K562 (cell line): Measurements from ENCODE around the gene SLIT1. TPM values are rescaled to one million over a fixed set of nuclear protein-coding genes. Genes with fewer than 3 reads are reported as not detected.

Experiments
- ATAC-seq: fragments of 200-7000 bp; cut with Tn5 transposase; 3 replicates; pipeline ENCODE4 v1.9.1; 2020; ENCODE audit warnings: moderate library complexity
- BruUV-seq: library from RNA; stranded (reverse); fragments of 400-500 nt; replicated peaks from 2 replicates; lab custom pipeline; 2021; lab: Mats Ljungman, UMichigan
- CTCF ChIA-PET: fragments of 300-600 bp; formaldehyde crosslinking; extraction: SDS; loops from one replicate; lab custom pipeline; 2021; ENCODE audit warnings: low intra/inter-chr PET ratio; lab: Yijun Ruan, JAX
- POLR2A ChIA-PET: fragments of 300-600, 350-650 bp; sonication (Branson Sonifier 250); formaldehyde crosslinking; extraction: SDS; loops from one replicate; lab custom pipeline; 2021; ENCODE audit warnings: antibody characterized with exemption, inconsistent platforms; lab: Yijun Ruan, JAX
- DNase-seq, 4 experiments: peaks; one replicate each; pipeline versions ENCODE4 v3.0.0 to v3.0.0-alpha.2; 2011 to 2018; ENCODE audit warnings: low spot score in 3 of 4, mixed read lengths in 3 of 4; ENCODE audit errors: extremely low read depth in 1 of 4
- FAIRE-seq: peaks from 2 replicates; lab custom pipeline; 2011; peaks lifted over from hg19 to GRCh38; lab: Jason Lieb, UNC
- H2AFZ ChIP-seq: 2 replicates; pipeline ENCODE4 v1.6.0; 2011; ENCODE audit warnings: low read depth, low read length, control low read depth, inconsistent platforms
- H3K27ac ChIP-seq: fragments of 200-600 bp; 3 replicates; pipeline ENCODE4 v1.8.0; 2011; ENCODE audit warnings: low read depth, mild to moderate bottlenecking, control low read depth, inconsistent platforms, low read length, moderate library complexity, mixed read lengths; ENCODE audit errors: extremely low read depth
- H3K27me3 ChIP-seq, 2 experiments: fragments of 300-600 bp in 1 of 2; 2 replicates in 1 of 2; 3 replicates in 1 of 2; pipeline versions ENCODE4 v1.6.0 to v1.8.0; 2011; ENCODE audit warnings: inconsistent platforms in 2 of 2, low read length in 2 of 2, mild to moderate bottlenecking in 1 of 2, mixed read lengths in 1 of 2, moderate library complexity in 1 of 2; ENCODE audit not compliant: control insufficient read depth in 2 of 2, insufficient read depth in 2 of 2
- H3K36me3 ChIP-seq: fragments of 300-600 bp; 3 replicates; pipeline ENCODE4 v1.8.0; 2011; ENCODE audit warnings: mild to moderate bottlenecking, low read length, inconsistent platforms; ENCODE audit not compliant: control insufficient read depth, insufficient read depth
- H3K4me1 ChIP-seq, 2 experiments: fragments of 200-600 bp in 1 of 2; replicated peaks in 1 of 2; 2 replicates in 1 of 2; 3 replicates in 1 of 2; pipeline versions ENCODE4 v1.5.1 to v1.8.0; 2011; ENCODE audit warnings: inconsistent platforms in 2 of 2, low read length in 2 of 2, mild to moderate bottlenecking in 1 of 2, mixed read lengths in 1 of 2, moderate library complexity in 1 of 2; ENCODE audit not compliant: control insufficient read depth in 2 of 2, insufficient read depth in 2 of 2
- H3K4me2 ChIP-seq: 2 replicates; pipeline ENCODE4 v1.6.1; 2011; ENCODE audit warnings: low read length, control low read depth, inconsistent platforms, mixed read lengths; ENCODE audit not compliant: insufficient read depth
- H3K4me3 ChIP-seq: fragments of 200-600 bp; sonication (generic), shearing (Covaris generic); 2 replicates; pipeline ENCODE4 v1.5.1; 2016; ENCODE audit warnings: control low read depth, inconsistent platforms
- H3K79me2 ChIP-seq: fragments of 200-600 bp; 3 replicates; pipeline ENCODE4 v1.8.0; 2011; ENCODE audit warnings: low read length, inconsistent platforms; ENCODE audit not compliant: control insufficient read depth, insufficient read depth
- H3K9ac ChIP-seq, 2 experiments: 2 replicates each; pipeline versions ENCODE4 v1.6.0 to v1.6.1; 2011; ENCODE audit warnings: low read depth in 2 of 2, low read length in 2 of 2, control low read depth in 1 of 2, inconsistent platforms in 1 of 2, mild to moderate bottlenecking in 1 of 2, mixed read lengths in 1 of 2; ENCODE audit not compliant: insufficient read depth in 1 of 2
- H3K9me1 ChIP-seq: one replicate; pipeline ENCODE4 v1.6.0; 2011; ENCODE audit warnings: inconsistent platforms, mild to moderate bottlenecking, low read length, moderate library complexity; ENCODE audit not compliant: control insufficient read depth, insufficient read depth
- H3K9me3 ChIP-seq: replicated peaks from 2 replicates; pipeline ENCODE4 v1.5.1; 2011; ENCODE audit warnings: low read depth, low read length, inconsistent platforms; ENCODE audit not compliant: control insufficient read depth, insufficient read depth
- H4K20me1 ChIP-seq: replicated peaks from 2 replicates; pipeline ENCODE4 v1.6.1; 2011; ENCODE audit warnings: low read length, inconsistent platforms, mixed read lengths; ENCODE audit not compliant: control insufficient read depth, insufficient read depth
- CBX5 ChIP-seq: IDR thresholded peaks from 2 replicates; pipeline ENCODE4 v1.6.1; 2014; ENCODE audit warnings: low read depth, borderline replicate concordance
- E4F1 ChIP-seq: fragments of 250-450 bp; sonication (Bioruptor Pico); IDR thresholded peaks from 2 replicates; pipeline ENCODE4 v1.5.0; 2021; ENCODE audit warnings: mild to moderate bottlenecking, borderline replicate concordance
- HNRNPLL ChIP-seq: fragments of 200-400 bp; formaldehyde crosslinking; IDR thresholded peaks from 2 replicates; pipeline ENCODE4 v1.6.1; 2017; ENCODE audit warnings: low read length, low read depth, mild to moderate bottlenecking; ENCODE audit not compliant: poor library complexity, severe bottlenecking
- IRF2 ChIP-seq: sonication (generic); formaldehyde crosslinking; IDR thresholded peaks from 2 replicates; pipeline ENCODE4 v1.8.1; 2022; ENCODE audit warnings: mild to moderate bottlenecking, missing genetic modification reagents
- MAFK ChIP-seq: IDR thresholded peaks from 2 replicates; pipeline ENCODE4 v1.6.1; 2011; ENCODE audit warnings: low read length, improper control_type of control experiment
- RBFOX2 ChIP-seq: fragments of 200-400 bp; formaldehyde crosslinking; IDR thresholded peaks from 2 replicates; pipeline ENCODE4 v1.6.1; 2017; ENCODE audit warnings: low read depth, mild to moderate bottlenecking, low read length, moderate library complexity
- SFPQ ChIP-seq: fragments of 200-400 bp; formaldehyde crosslinking; IDR thresholded peaks from 2 replicates; pipeline ENCODE4 v1.6.1; 2017; ENCODE audit warnings: mild to moderate bottlenecking, low read depth, low read length, moderate library complexity
- SP2 ChIP-seq: IDR thresholded peaks from 2 replicates; pipeline ENCODE4 v1.6.1; 2011; ENCODE audit warnings: mild to moderate bottlenecking, low read depth, low read length, moderate library complexity; ENCODE audit not compliant: poor library complexity, severe bottlenecking; ENCODE audit errors: extremely low read depth
- SREBF2 ChIP-seq: sonication (generic); formaldehyde crosslinking; IDR thresholded peaks from 2 replicates; pipeline ENCODE4 v1.4.0; 2020; ENCODE audit warnings: mild to moderate bottlenecking, missing genetic modification reagents
- TBP ChIP-seq: optimal IDR thresholded peaks from 2 replicates; pipeline ENCODE3; 2011; ENCODE audit warnings: low read depth, low read length, improper control_type of control experiment
- ZNF696 ChIP-seq: fragments of 250-450 bp; sonication (Bioruptor Pico); conservative IDR thresholded peaks from 2 replicates; pipeline ENCODE4 v1.4.0; 2020; ENCODE audit warnings: mild to moderate bottlenecking, moderate library complexity
- WGBS: fragments of 100-300 bp; shearing (Covaris generic); methylation state at CpG from one replicate; pipeline ENCODE4 v1.1.6; 2016; ENCODE audit warnings: low coverage, mixed read lengths; ENCODE audit not compliant: insufficient coverage; ENCODE audit errors: missing lambda C conversion rate; 5-methylcytosine and 5-hydroxymethylcytosine counted together
- in situ Hi-C: fragments of 300-500 bp; cut with MboI; formaldehyde crosslinking; loops from 4 replicates; pipeline ENCODE4 v1.15.0; 2018; ENCODE audit warnings: inconsistent platforms, mixed read lengths
- intact Hi-C: fragments of 100-400 bp; cut with micrococcal nuclease; formaldehyde crosslinking; loops from 2 replicates; pipeline ENCODE4 v1.14.2; 2022
- polyA plus RNA-seq, 8 experiments: library from polyadenylated mRNA; depleted of rRNA in 4 of 8; stranded (reverse) in 5 of 8; unstranded in 3 of 8; fragments of >200 nt; fragmentation: Nextera tagmentation in 2 of 8; fragmentation: Illumina TruSeq in 1 of 8; extraction: Ambion mirVana in 2 of 8; extraction: Trizol in 1 of 8; gene quantifications; 2 replicates each; pipeline versions ENCODE4 v1.2.1 to v1.2.3, GENCODE V29; 2011 to 2014; ENCODE audit warnings: inconsistent platforms in 1 of 8, missing spikeins in 1 of 8
- total RNA-seq, 7 experiments: library from RNA; depleted of rRNA in 6 of 7; stranded (reverse); fragments of >200 nt in 6 of 7; fragmentation: Illumina TruSeq in 2 of 7; extraction: Trizol in 2 of 7; gene quantifications; 2 replicates each; pipeline versions ENCODE4 v1.2.1 to v1.2.3, GENCODE V29; 2011 to 2021; ENCODE audit warnings: low replicate concordance in 1 of 7
- TF ChIP-seq, protein P1 (sequence below): fragments of 250-450 bp; sonication (Bioruptor Pico); IDR thresholded peaks from 2 replicates; pipeline ENCODE4 v1.5.0; 2022; ENCODE audit warnings: mild to moderate bottlenecking

The SLIT1 gene
- total and polyA plus RNA-seq, 9 of the 15 experiments (the other 6 are each of a cell fraction or from before 2014, with no cell fraction given) = 0.01 to 0.11 (median 0.04) TPM; not detected in 3

DNA sequence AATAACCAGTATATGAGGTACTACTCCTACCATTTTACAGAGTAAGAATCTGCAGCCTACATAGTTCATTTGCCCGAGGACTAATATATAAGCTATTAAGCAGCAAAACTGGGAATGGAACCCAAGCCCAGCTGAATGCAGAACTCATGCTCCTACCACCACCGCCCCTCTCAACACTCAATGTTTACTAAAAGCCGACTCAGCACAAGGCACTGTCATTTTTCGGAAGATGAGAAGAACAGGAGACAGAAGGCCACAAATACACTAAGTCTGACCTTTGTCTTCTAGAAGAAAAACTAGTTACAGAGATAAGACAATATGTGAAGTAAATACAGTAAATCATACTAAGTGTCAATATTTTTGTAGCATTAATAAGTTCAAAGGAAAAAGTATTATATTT, 40.6 kb upstream of the SLIT1 start (continued):
- TF ChIP-seq MAFK = peak; percentile 44; the same call in 1 of the 2 replicates

DNA sequence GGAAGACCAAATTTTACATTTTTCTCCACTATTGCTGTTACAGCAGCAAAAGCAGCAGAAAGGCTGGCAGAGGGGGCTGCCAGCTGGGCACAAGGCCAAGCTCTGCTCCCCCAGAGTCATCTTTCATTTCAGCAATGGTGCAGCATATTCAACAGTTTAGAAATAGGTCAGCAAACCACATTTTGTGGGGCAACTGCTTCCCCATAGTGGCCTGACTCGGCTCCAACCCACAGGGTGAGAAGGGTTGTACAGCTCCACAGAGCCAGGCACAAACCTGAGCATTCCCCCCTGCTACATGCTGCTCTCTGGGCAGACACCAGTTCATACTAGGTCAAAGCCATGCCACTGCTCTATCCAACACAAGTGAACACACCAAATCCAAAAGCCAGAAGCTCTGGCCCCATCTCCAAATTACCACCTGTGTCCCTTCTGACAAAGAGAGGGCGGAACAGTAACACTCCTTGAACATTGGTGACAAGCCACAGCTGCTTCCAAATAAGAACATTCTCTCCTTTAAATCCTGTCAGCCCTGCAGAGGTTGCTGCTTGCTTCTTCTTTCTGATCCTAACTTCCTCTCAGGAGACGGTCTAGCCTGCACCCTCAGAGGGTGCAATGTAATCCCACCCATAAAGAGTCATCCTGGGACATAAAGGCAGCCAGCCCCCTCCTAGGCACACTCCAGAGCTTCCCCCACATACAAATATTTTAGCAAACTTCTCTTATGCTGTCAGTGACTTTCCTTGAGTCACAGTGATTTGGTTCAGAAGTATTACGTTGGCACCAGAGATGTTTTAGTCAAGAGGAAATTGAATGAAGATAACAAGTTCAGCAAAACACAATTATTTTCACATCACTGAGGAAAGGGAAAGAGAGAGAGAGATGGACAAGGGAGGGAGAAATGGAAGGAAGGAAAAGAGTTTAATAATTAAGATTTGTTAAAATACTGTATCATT, 39.0 kb upstream of the SLIT1 start:
- Histone ChIP-seq H4K20me1 (peaks cover 9% of the 10 kb centered on the region; the same call in 1 of the 2 replicates), H3K4me1 (peaks cover 3 to 14% of the 10 kb centered on the region in 2 experiments; a peak in 4 of 5 replicates), H3K9me3 (no peaks in the 10 kb centered on the region), H3K79me2 (no peaks in the 10 kb centered on the region), H3K27me3 (no peaks in the 10 kb centered on the region), H3K4me2 (no peak overlapping the region), H3K27ac (no peak overlapping the region), H3K9me1 (peaks cover 5% of the 10 kb centered on the region), H2AFZ (no peak overlapping the region), H3K4me3 (no peak overlapping the region), H3K36me3 (peaks cover 53% of the 10 kb centered on the region; the same call in 2 of the 3 replicates), H3K9ac (no peak overlapping the region; a peak in 1 of 4 replicates)
- intact Hi-C loops = no loop called here
- ATAC-seq = no peak
- DNase-seq = no peak
- CTCF ChIA-PET = no interaction called here
- no TSS peak for BruUV-seq
- no peak for FAIRE-seq
- WGBS = 82% methylated on average over 2 of the region's 4 CpGs
- in situ Hi-C loops = no loop called here
- POLR2A ChIA-PET = no interaction called here
- TF ChIP-seq, protein P1, sequence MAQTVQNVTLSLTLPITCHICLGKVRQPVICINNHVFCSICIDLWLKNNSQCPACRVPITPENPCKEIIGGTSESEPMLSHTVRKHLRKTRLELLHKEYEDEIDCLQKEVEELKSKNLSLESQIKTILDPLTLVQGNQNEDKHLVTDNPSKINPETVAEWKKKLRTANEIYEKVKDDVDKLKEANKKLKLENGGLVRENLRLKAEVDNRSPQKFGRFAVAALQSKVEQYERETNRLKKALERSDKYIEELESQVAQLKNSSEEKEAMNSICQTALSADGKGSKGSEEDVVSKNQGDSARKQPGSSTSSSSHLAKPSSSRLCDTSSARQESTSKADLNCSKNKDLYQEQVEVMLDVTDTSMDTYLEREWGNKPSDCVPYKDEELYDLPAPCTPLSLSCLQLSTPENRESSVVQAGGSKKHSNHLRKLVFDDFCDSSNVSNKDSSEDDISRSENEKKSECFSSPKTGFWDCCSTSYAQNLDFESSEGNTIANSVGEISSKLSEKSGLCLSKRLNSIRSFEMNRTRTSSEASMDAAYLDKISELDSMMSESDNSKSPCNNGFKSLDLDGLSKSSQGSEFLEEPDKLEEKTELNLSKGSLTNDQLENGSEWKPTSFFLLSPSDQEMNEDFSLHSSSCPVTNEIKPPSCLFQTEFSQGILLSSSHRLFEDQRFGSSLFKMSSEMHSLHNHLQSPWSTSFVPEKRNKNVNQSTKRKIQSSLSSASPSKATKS (CRISPR knock-in tag) = no peak
- TF ChIP-seq SP2 (no peak), HNRNPLL (no peak), TBP (no peak), ZNF696 (CRISPR knock-in tag) (no peak), CBX5 (no peak), SFPQ (no peak), SREBF2 (no peak), IRF2 (CRISPR knock-in tag) (no peak), E4F1 (no peak), RBFOX2 (no peak)
